ENCODE data around the gene NOTCH2. TPM values are rescaled to one million over a fixed set of nuclear protein-coding genes. Genes with fewer than 3 reads are reported as not detected.

Gene NOTCH2
- total and polyA plus RNA-seq, 4 donors, result 8.7 to 55.3 (median 27.4) TPM

- whole genome bisulfite sequencing, result 74% methylated on average over 24 of the region's 24 CpGs
- no peak within 1 kb of the TSS for H3K9ac ChIP-seq (ENCODE audit: low read depth in 1 of 2, low read length in 2 of 2)
- no peak within 1 kb of the TSS for H3K4me3 ChIP-seq (ENCODE audit: low read depth in 1 of 3, low read length in 3 of 3)
- no peak for DNase-seq (ENCODE audit: low spot score)
- H3K27me3 ChIP-seq (ENCODE audit: control insufficient read depth in 4 of 4, insufficient read depth in 4 of 4, low read length in 3 of 4), result no peaks in the 10 kb centered on the region
- H3K9me3 ChIP-seq (ENCODE audit: control insufficient read depth in 4 of 4, low read length in 3 of 4), result no peaks in the 10 kb centered on the region
- peaks cover 2 to 20% (median 9%) of the 10 kb centered on the region in 4 donors for H3K4me1 ChIP-seq (ENCODE audit: control insufficient read depth in 4 of 4, insufficient read depth in 4 of 4, low read length in 3 of 4)
- no peaks in the 10 kb centered on the region for H3K36me3 ChIP-seq (ENCODE audit: control insufficient read depth in 4 of 4, insufficient read depth in 3 of 4, low read depth in 1 of 4, low read length in 3 of 4)
- H3K27ac ChIP-seq (ENCODE audit: low read depth in 1 of 2, low read length in 2 of 2), result no peak within 1 kb of the TSS
- TF ChIP-seq JUND (IDR thresholded peaks at IDR 0.05) (no peak), SP1 (IDR thresholded peaks at IDR 0.05) (no peak), ATF3 (IDR thresholded peaks at IDR 0.05) (no peak), RXRA (IDR thresholded peaks at IDR 0.05) (no peak), RAD21 (IDR thresholded peaks at IDR 0.05) (no peak), REST (IDR thresholded peaks at IDR 0.05) (no peak), ZBTB33 (IDR thresholded peaks at IDR 0.05) (no peak), FOXA1 (IDR thresholded peaks at IDR 0.05) (no peak), YY1 (IDR thresholded peaks at IDR 0.05) (no peak)
Measured at GRCh38 chr1:119896303-119896702, 173.2 kb downstream of the NOTCH2 start, which contains the start of gene ADAM30. Gene ADAM30 (minus strand): TSS chr1:119896515. CDS start chr1:119896336, 179 bp downstream.

- WGBS, result 81% methylated on average over 4 of the region's 4 CpGs
- no peaks in the 10 kb centered on the region for H3K27me3 ChIP-seq (ENCODE audit: control insufficient read depth in 4 of 4, insufficient read depth in 4 of 4, low read length in 3 of 4)
- no peaks in the 10 kb centered on the region for H3K36me3 ChIP-seq (ENCODE audit: control insufficient read depth in 4 of 4, insufficient read depth in 3 of 4, low read depth in 1 of 4, low read length in 3 of 4)
- H3K4me3 ChIP-seq (ENCODE audit: low read depth in 1 of 3, low read length in 3 of 3), result no peak overlapping the region
- TF ChIP-seq EGR1 (IDR thresholded peaks at IDR 0.05; ENCODE audit: low read depth in 2 of 2) (no peak), RAD21 (IDR thresholded peaks at IDR 0.05) (no peak), FOXA1 (IDR thresholded peaks at IDR 0.05) (no peak), MAX (IDR thresholded peaks at IDR 0.05) (no peak), RXRA (IDR thresholded peaks at IDR 0.05) (no peak), ATF3 (IDR thresholded peaks at IDR 0.05) (no peak), JUND (IDR thresholded peaks at IDR 0.05) (no peak)
- H3K9ac ChIP-seq (ENCODE audit: low read depth in 1 of 2, low read length in 2 of 2), result no peak overlapping the region
- no peak for DNase-seq (ENCODE audit: low spot score)
- H3K4me1 ChIP-seq (ENCODE audit: control insufficient read depth in 4 of 4, insufficient read depth in 4 of 4, low read length in 3 of 4), result peaks cover 2 to 20% (median 9%) of the 10 kb centered on the region in 4 donors
- no peaks in the 10 kb centered on the region for H3K9me3 ChIP-seq (ENCODE audit: control insufficient read depth in 4 of 4, low read length in 3 of 4)
- H3K27ac ChIP-seq (ENCODE audit: low read depth in 1 of 2, low read length in 2 of 2), result no peak overlapping the region
Measured at GRCh38 chr1:119895102-119895501, 174.4 kb downstream of the NOTCH2 start.
